ENCODE results near the gene MED4.

MED4 gene

GRCh38 chr13:48094781-48095502, at the start of gene MED4:
Gene MED4, minus strand, starts transcription at chr13:48095104. Its CDS starts 26 bp downstream, at chr13:48095078.
- DNase-seq, result peak; percentile 25

DNA sequence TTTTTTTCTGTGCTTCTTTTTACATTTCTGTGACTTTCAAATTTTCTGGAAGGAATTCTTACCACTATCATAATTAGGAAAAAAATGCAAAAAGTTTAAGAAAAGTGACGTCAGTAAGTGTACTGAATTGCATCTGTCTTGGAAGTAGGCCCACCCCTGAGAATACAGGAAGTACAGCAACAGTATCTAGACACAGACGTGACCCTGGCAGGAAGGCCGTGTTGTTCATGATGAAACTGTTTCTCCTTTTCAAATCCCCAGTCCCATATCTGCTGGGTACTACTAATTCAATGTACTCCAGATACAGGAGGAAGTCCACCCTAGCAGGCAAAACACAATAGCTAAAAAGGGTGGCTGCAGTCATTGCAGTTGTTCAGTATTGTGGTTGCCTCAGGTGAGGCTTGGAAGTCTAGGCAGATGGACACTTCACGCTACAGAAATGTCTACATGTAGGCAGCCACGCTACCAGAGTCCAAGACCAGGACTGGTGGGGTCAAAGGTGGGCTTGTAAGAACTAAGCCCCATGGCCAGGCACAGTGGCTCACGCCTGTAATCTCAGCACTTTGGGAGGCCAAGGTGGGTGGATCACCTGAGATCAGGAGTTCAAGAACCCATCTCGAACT, 49.6 kb upstream of the MED4 start:
- no peak for DNase-seq

DNA sequence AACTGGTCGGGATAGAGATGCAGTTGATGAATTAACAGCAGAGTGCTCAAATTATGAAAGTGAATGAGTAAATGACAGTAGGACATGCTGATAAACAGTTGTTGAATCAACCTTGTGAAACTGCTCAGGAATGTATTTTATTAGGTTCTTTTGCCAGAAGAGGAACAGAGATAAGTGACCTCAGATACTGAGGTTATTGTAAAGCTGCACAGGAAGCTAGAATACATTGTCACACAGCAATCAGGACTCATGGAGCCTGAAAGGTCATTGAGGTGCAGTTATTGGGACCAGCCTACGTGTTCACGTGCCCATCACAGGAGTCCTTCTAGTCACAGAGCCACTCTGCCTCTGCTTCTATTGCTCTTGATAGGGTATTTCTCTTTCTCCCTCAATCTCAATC, 47.5 kb upstream of the MED4 start:
- no peak for DNase-seq

DNA sequence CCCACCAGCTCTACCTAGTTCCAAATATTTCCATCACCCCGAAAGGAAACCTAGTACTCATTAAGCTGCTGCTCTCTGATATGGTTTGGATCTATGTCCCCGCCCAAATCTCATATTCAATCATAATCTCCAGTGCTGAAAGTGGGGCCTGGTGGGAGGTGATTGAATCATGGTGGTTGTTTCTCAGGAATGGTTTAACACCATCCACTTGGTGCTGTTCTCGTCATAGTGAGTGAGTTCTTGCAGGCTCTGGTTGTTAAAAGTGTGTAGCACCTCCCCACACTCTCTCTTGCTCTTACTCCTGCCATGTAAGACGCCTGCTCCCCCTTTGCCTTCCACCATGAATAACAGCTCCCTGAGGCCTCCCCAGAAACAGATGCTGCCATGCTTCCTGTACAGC, 43.4 kb upstream of the MED4 start:
- DNase-seq, result no peak

- no peak for DNase-seq
Measured at GRCh38 chr13:48132961-48133360, 38.1 kb upstream of the MED4 start.

GRCh38 chr13:48131533-48131932, 36.6 kb upstream of the MED4 start:
- no peak for DNase-seq

DNA sequence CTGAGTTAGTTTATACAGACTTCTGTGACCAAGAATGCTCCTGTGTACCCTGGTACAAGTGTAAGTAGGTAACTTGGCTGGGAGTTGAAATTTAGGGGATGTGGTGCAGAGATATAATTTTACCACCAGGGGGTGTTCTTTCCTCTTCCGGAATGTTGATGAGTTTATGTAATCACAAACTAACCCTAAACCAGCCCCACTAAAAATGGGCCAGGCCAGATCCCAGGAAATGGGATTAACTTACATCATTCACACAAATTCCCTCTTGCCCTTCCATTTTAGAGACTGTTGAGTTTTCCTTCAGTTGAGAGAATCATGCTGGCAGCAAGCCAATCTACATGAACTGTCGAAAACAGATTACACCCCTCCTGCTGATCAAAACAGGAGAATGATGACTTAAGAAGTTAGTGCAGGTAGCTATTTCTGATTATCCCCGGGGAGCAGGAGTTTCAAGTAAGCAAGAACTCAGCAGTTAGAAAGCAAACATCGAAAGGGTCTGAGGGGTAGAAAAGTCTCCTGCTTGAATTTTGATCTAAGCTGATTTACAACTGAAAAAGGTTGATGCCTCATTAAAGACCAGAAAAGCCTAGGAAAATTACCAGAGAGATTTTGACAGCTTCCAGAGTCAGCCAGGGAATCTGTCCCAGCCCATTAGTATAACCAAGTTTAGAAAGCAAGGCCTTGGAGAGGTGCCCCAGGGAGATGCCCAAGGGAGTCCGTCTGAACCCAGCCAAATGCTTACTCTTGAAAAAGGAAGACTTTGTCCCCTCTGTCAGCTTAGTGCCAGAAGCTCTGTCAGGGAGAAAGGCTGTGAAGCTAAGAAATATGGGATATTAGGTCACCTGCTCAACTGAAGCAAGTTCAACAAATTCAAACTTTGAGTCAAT, 32.3 kb upstream of the MED4 start:
- no peak for DNase-seq

- no peak for DNase-seq
Measured at GRCh38 chr13:48125794-48126228, 30.9 kb upstream of the MED4 start.

GRCh38 chr13:48123812-48124211, 28.9 kb upstream of the MED4 start:
- DNase-seq, result no peak

GRCh38 chr13:48121733-48122132, 26.8 kb upstream of the MED4 start:
- no peak for DNase-seq

DNA sequence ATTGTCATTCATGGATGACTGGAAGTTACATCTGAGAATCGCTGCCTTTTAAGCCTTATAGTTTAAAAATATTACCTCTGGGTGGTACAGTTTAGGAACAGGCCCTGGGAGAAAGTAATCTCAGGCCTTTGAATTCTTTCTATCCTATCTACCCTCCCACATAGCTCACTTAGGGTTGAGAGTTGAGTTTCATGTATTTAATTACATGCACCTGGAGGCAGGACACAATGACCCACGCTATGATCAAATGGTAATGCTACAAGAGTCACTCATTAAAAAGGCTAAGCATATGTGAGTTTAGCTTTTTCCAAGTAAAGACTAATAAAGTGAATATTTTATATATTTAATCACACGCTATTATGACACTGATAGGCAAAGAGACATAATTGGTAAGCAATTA, 25.3 kb upstream of the MED4 start:
- no peak for DNase-seq

GRCh38 chr13:48118030-48118429, 23.1 kb upstream of the MED4 start:
- no peak for DNase-seq

DNA sequence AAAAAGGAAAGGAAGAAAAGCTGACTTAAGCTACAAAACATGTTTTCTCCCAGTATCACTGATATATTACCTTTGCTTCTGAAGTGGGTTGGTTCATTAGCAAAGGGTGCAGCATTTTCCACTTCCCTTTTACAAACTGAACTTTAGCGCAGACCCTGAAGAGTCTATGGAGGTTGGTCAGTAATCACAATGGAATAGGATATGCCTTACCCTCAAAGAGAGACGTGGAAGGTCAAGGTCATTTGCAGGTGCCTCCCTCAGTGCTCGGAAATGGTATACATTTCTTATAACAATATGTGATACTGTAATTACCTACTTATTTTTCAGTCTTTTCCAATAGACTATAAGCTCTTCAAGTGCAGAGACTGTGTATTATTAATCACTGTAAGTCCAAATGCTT, 21.9 kb upstream of the MED4 start:
- no peak for DNase-seq

- no peak for DNase-seq
Measured at GRCh38 chr13:48113756-48114130, 18.8 kb upstream of the MED4 start.

- DNase-seq, result no peak
Measured at GRCh38 chr13:48112896-48113755, 18.2 kb upstream of the MED4 start.

- DNase-seq, result no peak
Measured at GRCh38 chr13:48110931-48111721, 16.2 kb upstream of the MED4 start.

GRCh38 chr13:48110132-48110868, 15.4 kb upstream of the MED4 start:
- no peak for DNase-seq

GRCh38 chr13:48108106-48108505, 13.2 kb upstream of the MED4 start:
- DNase-seq, result no peak

DNA sequence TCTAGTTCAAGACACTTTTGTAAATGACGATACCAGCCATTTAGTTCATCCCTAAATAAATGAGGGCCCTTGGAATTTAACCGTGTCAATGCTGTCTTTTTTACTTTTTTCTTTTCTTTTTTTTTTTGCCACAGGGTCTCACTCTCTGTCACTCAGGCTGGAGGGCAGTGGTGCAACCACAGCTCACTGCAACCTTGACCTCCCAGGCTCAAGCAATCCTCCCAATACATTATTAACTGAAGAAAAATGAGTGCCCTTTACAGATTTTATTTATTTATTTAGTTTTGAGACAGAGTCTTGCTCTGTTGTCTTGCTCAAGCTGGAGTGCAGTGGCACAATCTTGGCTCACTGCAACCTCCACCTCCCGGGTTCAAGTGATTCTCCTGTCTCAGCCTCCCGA, 2.9 kb upstream of the MED4 start:
- no peak for DNase-seq

- no peak for DNase-seq
Measured at GRCh38 chr13:48096670-48097069, 1.8 kb upstream of the MED4 start.

DNA sequence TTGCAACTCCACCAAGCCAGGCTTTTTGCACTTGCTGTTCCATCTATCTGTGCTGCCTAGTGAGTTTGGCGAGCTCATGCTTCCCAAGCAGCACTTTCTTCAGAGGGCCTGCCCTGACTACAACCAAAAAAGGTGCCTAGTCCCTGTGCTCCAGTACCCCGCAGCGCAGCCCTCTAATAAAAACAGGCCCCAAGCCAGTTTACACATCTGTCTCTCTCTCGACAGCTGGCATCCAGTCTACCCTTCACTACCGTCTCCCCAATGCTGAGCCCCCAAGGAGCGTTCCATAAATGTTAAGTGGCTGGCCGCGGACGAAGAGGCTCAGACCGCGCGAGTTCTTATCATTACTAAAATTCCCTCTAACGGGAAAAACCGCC, 512 bp downstream of the MED4 start:
- DNase-seq, result no peak

Measured in NCI-H510A (cell line).